GM18951 (cell line): ENCODE data around the gene RUNDC3A.
"Not testable (repeated sequence)": the region's sequence is repeated elsewhere in the genome, so short reads cannot be mapped to it uniquely, and the experiment has no call there.

Source experiments
- POLR2A ChIP-seq: IDR thresholded peaks from 4 replicates; pipeline ENCODE4 v1.6.1; 2011; ENCODE audit warnings: mild to moderate bottlenecking; ENCODE audit not compliant: insufficient read length, insufficient read depth; ENCODE audit errors: extremely low read depth
- in situ Hi-C: fragments of 300-500 bp; cut with MboI; formaldehyde crosslinking; loops from one replicate; pipeline ENCODE4 v1.12.0; 2022; ENCODE audit warnings: low sequenced_read_pairs, mixed read lengths, inconsistent platforms; ENCODE audit not compliant: unreplicated experiment

The RUNDC3A gene

DNA sequence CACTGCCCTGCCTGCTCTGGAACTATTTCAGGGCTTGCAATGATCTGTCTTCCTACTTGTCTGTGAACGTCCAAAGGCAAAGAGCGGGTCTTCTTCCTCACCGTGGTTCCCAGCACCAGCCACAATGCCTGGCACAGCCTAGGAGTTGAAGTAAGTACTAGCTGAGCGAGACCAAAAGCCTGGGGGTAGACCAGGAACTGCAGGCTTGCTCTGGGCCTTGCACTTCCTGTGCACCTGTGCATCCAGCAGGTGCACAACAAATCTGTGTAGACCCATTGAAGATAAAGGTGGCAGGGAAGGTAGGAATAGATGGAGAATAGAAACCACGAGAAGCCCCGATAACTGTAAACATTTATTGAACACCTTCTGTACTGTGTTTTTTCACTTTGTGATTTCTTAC is 50.6 kb downstream of the RUNDC3A start:
- no peak for TF ChIP-seq POLR2A
- in situ Hi-C loops = no loop called here

DNA sequence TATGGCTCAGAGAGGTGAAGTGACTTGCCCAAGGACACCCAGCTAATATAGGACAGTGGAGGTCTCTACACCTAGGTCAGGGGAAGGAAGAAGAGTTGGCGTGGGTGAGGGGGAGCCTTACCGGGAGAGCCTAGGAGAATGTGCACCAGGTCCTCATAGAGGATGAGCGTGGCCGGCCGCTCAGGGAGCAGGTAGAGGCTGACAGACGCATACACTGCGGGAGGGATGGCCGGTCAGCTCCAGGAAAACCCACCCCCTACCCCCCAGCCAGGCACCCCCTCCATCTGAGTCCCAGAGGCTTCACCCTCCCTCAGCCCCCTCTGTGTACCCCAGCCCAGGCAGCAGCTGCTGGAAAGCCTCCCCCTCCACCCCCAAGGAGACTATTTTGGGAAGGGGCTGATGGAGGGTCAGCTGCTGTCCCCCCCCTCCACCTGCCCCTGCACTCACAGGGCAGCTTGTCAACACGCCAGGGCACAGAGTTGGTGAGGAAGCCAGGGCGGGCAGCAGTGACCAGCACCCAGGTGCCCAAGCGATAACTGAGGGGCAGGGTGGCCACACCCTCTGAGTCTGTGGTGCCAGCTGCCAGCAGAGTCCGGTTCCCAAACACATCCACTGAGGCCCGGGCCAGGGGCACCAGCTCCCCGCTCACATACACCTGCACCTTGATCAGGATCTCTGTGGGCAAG is 51.2 kb downstream of the RUNDC3A start:
- in situ Hi-C loops = no loop called here
- no peak for TF ChIP-seq POLR2A

DNA sequence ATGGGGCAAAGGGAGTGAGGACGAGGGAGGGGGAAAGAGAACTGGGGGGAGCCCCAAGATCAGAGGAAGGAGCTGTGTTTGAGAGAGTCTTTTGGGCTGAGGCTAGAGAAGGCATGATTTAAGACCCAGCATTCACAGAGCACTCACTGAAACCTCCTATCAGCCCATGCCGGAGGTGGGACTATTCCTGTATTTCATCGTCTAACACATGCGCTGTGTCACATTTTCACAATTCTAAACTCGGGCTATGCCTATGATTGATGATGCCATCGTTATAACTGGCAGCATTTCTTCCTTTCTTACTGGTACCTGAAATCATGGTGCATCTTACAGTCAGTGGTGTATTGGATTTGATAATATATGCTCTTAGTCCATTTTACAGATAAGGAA is 51.7 kb downstream of the RUNDC3A start:
- no peak for TF ChIP-seq POLR2A
- in situ Hi-C loops = no loop called here

DNA sequence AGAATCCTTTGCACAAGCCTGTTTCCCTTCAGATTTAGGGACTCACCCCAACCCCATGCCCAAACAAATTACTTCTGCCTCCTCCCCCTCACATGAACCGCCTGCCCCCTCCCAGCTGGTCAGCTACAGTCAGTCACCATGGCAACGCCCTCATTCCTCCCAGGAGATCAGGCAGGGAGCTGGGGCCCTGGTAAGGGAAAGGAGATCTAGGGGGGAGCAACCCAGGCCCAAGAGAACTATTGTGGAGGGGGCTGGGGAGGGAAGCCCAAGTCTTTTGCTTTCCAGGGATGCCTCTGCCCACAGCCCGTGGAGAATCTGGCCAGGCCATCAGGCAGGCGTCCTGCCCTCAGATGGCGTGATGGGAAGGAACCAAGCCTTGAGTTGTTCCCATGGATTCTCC is 52.4 kb downstream of the RUNDC3A start:
- in situ Hi-C loops = no loop called here
- TF ChIP-seq POLR2A = no peak

DNA sequence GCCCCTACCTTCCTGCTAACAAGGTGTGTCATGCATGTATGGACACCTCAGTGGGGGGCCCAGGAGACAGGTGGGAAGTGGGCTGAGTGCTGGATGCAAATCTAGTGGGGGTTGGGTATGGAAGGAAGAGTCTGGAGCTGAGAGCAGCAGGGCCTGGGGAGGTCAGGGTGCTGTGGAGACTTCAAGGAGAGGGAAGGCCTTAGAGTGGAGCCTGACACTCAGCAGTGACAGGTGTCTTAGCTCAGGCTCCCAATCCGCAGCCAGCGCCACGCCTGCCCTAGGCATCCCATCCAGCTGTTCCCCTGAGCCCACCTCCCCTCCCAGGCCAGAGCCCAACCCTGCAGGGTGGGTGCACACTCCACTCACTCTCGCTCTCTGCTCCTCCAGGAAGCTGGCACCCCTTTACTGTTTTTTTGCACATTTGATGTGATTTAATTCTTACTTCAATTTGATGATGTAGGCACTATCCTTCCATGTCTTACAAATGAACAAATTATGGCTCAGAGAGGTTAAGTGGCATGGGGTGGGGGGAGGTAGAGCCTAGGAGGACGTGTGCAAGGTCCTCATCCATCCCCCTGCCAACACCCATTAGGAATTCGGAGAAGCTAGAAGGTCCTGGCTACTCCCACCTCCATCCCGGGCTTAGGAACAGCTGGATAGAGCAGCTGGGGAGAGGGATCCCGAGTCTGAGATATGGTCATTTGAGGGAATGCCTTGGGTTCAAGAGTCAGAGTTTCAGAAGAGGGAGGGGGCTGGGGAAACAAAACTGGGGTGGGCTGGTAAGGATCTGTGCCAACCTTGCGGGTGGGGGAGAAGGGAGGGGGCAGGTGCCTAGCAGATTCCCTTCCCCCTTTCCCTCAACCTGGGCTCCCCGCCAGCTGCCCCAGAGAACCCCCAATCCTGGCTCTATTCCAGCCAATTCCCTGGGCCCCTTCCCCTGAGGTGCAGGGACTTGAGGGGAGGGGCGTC is 53.2 kb downstream of the RUNDC3A start:
- no peak for TF ChIP-seq POLR2A
- in situ Hi-C loops = no loop called here

DNA sequence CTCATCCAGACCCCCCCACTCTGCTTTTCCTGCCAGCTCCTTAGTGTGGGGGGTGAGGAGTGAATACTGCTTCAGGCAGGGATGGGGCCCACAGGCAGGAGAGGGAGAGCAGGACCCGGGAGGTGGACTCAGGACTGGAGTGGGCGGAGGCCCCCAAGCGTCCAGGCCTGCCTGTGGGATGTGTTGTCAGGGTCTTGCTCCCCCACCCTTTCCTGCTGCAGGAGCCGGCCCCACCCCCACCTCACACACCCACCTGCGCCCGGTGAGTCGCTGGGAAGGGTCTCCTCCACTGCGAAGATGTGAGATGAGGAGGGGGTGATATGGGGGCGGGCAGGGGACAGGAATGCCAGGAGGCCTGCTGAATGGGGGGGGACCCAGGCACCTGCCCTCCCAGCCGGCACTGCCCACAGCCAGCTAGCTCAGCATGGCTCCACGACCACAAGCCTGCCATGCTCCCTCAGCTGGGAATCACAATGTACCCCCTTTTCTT is 54.1 kb downstream of the RUNDC3A start:
- TF ChIP-seq POLR2A = no peak
- in situ Hi-C loops = no loop called here

DNA sequence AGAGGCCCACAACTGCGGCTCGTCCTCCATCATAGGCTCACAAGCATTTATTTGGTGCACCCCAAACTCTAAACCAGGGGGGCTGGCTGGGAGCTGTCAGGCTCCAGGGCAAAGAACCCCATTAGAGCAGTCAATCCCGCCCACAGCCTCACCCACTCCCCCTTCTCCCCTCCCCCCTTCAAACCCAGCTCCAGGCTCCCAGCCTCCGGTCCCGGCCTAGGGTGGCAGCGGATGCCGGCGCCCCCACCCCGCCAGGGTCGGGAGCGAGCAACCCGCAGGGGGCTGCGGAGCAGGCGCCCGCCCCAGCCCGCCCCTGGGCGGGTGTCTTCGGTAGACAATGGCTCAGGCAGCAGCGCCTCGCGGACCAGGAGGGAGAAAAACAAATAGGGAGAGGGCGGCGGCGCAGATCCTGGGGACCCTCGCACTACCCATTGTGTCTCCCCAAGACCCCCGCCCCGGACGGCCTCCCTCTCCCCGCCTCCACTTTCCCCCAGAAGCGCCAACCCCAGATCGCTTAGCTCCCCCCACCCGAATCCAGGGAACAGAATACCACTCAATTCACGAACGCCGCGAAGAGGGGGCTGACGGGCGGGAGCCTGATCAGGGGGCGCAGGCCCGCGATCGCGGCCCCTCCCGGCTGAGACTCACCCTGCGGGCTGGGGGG is 54.7 kb downstream of the RUNDC3A start:
- TF ChIP-seq POLR2A = no peak
- in situ Hi-C loops = no loop called here

DNA sequence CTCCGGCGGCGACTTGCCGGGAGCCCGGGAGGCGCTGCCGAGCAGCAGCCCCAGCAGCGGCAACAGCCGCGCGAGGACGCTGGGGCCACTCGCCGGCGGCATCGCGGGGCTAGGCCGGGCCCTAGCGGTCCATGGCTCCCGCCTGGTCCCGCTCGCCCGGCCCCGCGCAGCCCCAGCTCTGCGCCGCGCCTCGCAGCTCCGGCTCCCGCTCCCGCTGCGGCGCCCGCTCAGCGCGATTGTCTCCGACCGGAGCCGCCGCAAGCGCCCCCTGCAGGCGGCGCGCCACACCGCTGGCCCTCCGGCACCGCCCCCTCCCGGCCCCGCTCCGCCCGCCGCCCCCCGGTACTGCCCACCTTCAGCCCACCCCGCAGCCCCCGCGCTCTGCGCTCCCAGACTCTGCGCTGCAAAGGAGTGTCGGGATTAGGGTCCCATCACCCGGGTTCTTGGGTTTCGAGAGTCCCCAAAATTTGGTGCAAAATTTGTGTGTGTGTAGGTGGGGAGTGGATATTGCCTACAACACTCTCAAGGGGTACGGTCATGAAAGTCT is 55.3 kb downstream of the RUNDC3A start, which contains the start of gene FAM171A2:
TSS of gene FAM171A2 (minus strand) at position 241 of the 547 bp plus-strand sequence. CDS start at position 102, 139 bp downstream.
- in situ Hi-C loops = no loop called here
- no peak for TF ChIP-seq POLR2A

DNA sequence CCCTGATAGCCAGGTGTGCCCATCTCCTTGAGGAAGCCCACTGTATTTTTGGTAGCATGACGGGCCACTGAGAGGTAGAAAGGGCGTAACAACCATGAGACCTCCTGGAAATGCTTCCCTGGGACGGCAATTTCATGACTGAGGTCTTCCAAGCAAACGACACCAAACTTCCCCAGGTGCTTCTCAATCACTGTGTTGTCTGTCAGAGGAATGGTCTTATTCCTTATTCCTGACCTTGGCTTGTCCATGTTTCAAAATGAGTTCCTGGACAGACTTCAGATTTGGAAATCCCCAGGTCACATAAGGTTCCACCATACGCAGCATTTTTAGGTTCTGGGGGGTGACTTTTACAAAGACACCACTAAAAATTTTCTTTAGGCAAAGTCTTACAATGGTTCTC is 56.6 kb downstream of the RUNDC3A start:
- in situ Hi-C loops = not testable (repeated sequence)

DNA sequence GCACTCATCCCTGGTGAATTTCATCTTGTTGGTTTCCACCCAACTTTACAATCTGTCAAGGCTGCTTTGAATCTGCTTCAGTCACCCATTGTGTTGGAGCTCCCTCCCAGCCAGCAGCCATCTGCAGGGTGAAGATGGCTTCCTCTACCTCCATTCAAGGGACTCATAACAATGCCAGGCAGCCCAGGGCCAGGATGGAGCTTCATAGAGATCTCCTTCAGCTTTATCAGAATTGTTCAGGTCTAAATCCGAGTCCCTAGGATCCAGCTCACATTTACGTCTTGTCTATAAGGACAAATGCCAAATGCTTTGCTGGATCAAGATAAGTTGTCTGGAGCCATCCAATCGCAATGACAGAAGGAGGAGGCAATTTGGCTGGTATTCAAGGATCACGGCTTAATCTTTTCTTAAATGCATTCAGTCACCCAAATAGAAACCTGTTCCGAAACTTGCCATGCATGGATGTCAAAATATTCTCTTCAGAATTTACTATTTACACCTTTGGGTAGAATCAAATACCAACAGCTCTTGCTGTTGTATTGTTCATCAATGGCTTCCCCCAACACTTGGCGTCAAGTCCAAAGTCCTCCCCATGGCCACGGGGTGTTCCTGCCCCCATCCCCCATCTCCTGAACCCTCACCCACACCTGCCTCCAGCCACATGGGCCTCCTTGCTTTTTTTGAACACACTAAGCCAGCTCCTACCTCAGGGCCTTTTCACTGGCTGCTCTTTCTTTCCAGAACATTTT is 59.0 kb downstream of the RUNDC3A start:
- TF ChIP-seq POLR2A = no peak
- in situ Hi-C loops = no loop called here
